Activated CD8-positive, alpha-beta T cell treated with anti-CD3 and anti-CD28 coated beads, Interleukin-2, amount 10 ng/mL, durations not matched to agents 7 days and 5 days (primary cell): ENCODE results near the gene REEP6. TPM values are rescaled to one million over a fixed set of nuclear protein-coding genes. Genes with fewer than 3 reads are reported as not detected.
"Not testable (repeated sequence)": the region's sequence is repeated elsewhere in the genome, so short reads cannot be mapped to it uniquely, and the experiment has no call there.

Source experiments
- ATAC-seq: fragments of 150-1000 bp; cut with Tn5 transposase; one replicate; pipeline ENCODE4 v1.10.0; 2021; ENCODE audit warnings: moderate library complexity
- CTCF ChIA-PET: fragments of 350-600 bp; sonication (Branson Sonifier 250); formaldehyde crosslinking; loops from one replicate; lab custom pipeline; 2021; ENCODE audit warnings: antibody characterized with exemption; lab: Charles Lee
- POLR2A ChIA-PET: fragments of 350-600 bp; sonication (Branson Sonifier 250); formaldehyde crosslinking; loops from one replicate; lab custom pipeline; 2021; ENCODE audit warnings: antibody characterized with exemption; lab: Charles Lee
- DNase-seq: peaks from one replicate; pipeline ENCODE4 v3.0.0-alpha.2; 2020
- H3K27ac Mint-ChIP-seq: one replicate; pipeline ENCODE4 v1.8.0; 2021; ENCODE audit warnings: mild to moderate bottlenecking, mixed read lengths
- H3K27me3 Mint-ChIP-seq: one replicate; pipeline ENCODE4 v1.8.0; 2021; ENCODE audit warnings: low read depth, mixed read lengths
- H3K36me3 Mint-ChIP-seq: one replicate; pipeline ENCODE4 v1.8.0; 2021; ENCODE audit warnings: low read depth, mixed read lengths
- H3K4me1 Mint-ChIP-seq: one replicate; pipeline ENCODE4 v1.8.0; 2021; ENCODE audit warnings: low read depth, mixed read lengths
- H3K4me3 Mint-ChIP-seq: one replicate; pipeline ENCODE4 v1.8.0; 2021; ENCODE audit warnings: mild to moderate bottlenecking, mixed read lengths
- H3K9me3 Mint-ChIP-seq: one replicate; pipeline ENCODE4 v1.8.0; 2022; ENCODE audit warnings: mixed read lengths; ENCODE audit not compliant: insufficient read depth
- total RNA-seq, 2 experiments: library from RNA; stranded (reverse); gene quantifications; one replicate each; pipeline ENCODE4 v1.2.3, GENCODE V29; 2021

The REEP6 gene
- total RNA-seq, 2 experiments from 2014 or later, result 1.7 to 1.9 TPM

DNA sequence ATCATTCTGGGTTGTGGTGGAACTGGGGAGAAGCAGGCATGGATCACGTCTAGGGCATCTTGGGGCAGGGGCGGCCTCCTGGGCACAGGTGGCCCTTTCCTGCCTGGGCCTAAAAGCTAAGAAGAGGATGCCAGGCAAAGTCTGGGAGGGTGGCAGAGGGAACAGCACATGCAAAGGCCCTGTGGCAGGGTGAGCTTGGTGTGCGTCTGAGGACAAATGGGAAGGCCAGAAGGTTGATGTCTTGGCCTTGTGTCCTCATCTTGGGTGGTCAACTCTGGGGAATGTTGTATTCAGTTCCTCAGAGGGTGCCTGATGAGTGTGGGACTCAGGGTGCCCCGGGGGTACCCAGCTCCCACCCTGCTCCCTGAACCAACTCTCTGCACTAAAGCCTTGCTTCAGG is 27.5 kb downstream of the REEP6 start:
- CTCF ChIA-PET, result interaction anchor here (1.2 kb wide), 1 partner anchor 16 kb away, joined by 3 read pairs; no protein-coding TSS in a partner anchor
- H3K9me3 Mint-ChIP-seq, result no peaks in the 10 kb centered on the region

DNA sequence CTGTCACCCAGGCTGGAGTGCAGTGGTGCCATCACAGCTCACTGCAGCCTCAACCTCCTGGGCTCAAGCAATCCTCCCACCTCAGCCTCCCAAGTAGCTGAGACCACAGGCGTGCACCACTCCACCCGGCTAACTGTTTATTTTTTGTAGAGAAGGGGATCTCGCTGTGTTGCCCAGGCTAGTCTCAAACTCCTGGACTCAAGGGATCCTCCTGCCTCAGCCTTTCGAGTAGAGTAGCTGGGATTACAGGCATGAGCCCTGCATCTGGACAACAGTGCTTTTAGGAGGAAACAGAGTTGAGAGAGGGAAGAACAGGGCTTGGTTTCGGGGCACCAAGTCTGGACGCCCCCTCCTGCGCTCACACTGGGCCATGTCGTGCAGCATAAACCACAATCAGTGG is 28.8 kb downstream of the REEP6 start:
- CTCF ChIA-PET, H3K9me3 Mint-ChIP-seq, H3K36me3 Mint-ChIP-seq, H3K4me3 Mint-ChIP-seq, H3K27ac Mint-ChIP-seq, POLR2A ChIA-PET, ATAC-seq, DNase-seq, H3K4me1 Mint-ChIP-seq: not testable (repeated sequence)
- H3K27me3 Mint-ChIP-seq, result peaks cover 14% of the 10 kb centered on the region

More for the DNA sequence above, 27.5 kb downstream of the REEP6 start:
- POLR2A ChIA-PET, result no interaction called here
- Mint-ChIP-seq H3K4me3 (no peak overlapping the region), H3K4me1 (no peaks in the 10 kb centered on the region), H3K27me3 (peaks cover 8% of the 10 kb centered on the region), H3K27ac (no peak overlapping the region), H3K36me3 (no peaks in the 10 kb centered on the region)
- ATAC-seq, result no peak
- DNase-seq, result no peak

- CTCF ChIA-PET, result no interaction called here
- Mint-ChIP-seq H3K9me3 (no peaks in the 10 kb centered on the region), H3K4me1 (peaks cover 2% of the 10 kb centered on the region), H3K36me3 (no peaks in the 10 kb centered on the region), H3K4me3 (no peak overlapping the region), H3K27me3 (peaks cover 16% of the 10 kb centered on the region), H3K27ac (no peak overlapping the region)
- POLR2A ChIA-PET, result no interaction called here
- no peak for ATAC-seq
- DNase-seq, result no peak
These were observed 29.3 kb downstream of the REEP6 start for GRCh38 chr19:1520203-1520780.

- Mint-ChIP-seq H3K9me3 (no peaks in the 10 kb centered on the region), H3K36me3 (no peaks in the 10 kb centered on the region), H3K27ac (no peak overlapping the region), H3K27me3 (peaks cover 25% of the 10 kb centered on the region), H3K4me1 (peaks cover 2% of the 10 kb centered on the region), H3K4me3 (no peak overlapping the region)
- ChIA-PET POLR2A (no interaction called here), CTCF (interaction anchor here (1.2 kb wide), 1 partner anchor 25 kb away, joined by 4 read pairs; no protein-coding TSS in a partner anchor)
- DNase-seq (no peak), ATAC-seq (no peak)
These were observed 30.7 kb downstream of the REEP6 start for GRCh38 chr19:1521636-1522035.

- CTCF ChIA-PET, result interaction anchor here (1.2 kb wide), 1 partner anchor 25 kb away, joined by 4 read pairs; no protein-coding TSS in a partner anchor
- DNase-seq (no peak), ATAC-seq (no peak)
- Mint-ChIP-seq H3K36me3 (no peaks in the 10 kb centered on the region), H3K27me3 (peaks cover 25% of the 10 kb centered on the region), H3K4me3 (no peak overlapping the region), H3K4me1 (peaks cover 2% of the 10 kb centered on the region), H3K27ac (no peak overlapping the region), H3K9me3 (no peaks in the 10 kb centered on the region)
- POLR2A ChIA-PET, result no interaction called here
These were observed 31.1 kb downstream of the REEP6 start for GRCh38 chr19:1522061-1522460.

DNA sequence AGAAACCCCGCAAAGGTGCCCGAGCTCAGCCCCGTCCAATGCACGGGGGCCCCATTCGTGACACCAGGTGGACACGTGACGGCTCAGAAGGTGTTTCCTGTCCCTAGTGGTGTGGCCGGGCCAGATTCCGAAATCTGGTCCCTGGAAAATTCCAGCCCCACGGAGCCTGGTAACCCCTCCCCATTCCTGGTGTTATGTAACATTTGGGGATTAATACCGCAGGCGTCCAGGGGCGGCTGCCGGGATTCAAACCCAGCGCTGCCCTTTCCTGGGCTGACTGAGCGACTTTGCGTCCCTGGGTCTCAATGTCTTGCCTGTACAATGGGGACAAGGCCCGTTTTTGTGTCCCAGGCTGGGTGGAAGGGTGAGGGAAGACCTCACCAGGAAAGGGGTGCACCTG is 31.9 kb downstream of the REEP6 start:
- Mint-ChIP-seq H3K27ac (no peak overlapping the region), H3K36me3 (no peaks in the 10 kb centered on the region), H3K27me3 (peaks cover 25% of the 10 kb centered on the region), H3K9me3 (no peaks in the 10 kb centered on the region), H3K4me3 (no peak overlapping the region), H3K4me1 (peaks cover 2% of the 10 kb centered on the region)
- ChIA-PET CTCF (no interaction called here), POLR2A (interaction anchor here (0.6 kb wide), 1 partner anchor 231 kb away, joined by 3 read pairs; no protein-coding TSS in a partner anchor)
- DNase-seq (no peak), ATAC-seq (no peak)

GRCh38 chr19:1523412-1524286 is 32.7 kb downstream of the REEP6 start, which contains the start of gene PLK5:
TSS of gene PLK5 (plus strand) at chr19:1524077. CDS start at chr19:1526997, 2,920 bp downstream.
- no peak within 1 kb of the TSS for H3K27ac Mint-ChIP-seq
- ATAC-seq, result no peak

GRCh38 chr19:1524287-1524971 is 33.4 kb downstream of the REEP6 start:
- ATAC-seq (no peak), DNase-seq (no peak)
- POLR2A ChIA-PET, result no interaction called here
- peaks cover 25% of the 10 kb centered on the region for H3K27me3 Mint-ChIP-seq
- CTCF ChIA-PET, result no interaction called here
- no peaks in the 10 kb centered on the region for H3K9me3 Mint-ChIP-seq
- no peak overlapping the region for H3K4me3 Mint-ChIP-seq
- no peak overlapping the region for H3K27ac Mint-ChIP-seq
- no peaks in the 10 kb centered on the region for H3K36me3 Mint-ChIP-seq
- H3K4me1 Mint-ChIP-seq, result peaks cover 2% of the 10 kb centered on the region

More at GRCh38 chr19:1523412-1524286, 32.7 kb downstream of the REEP6 start, which contains the start of gene PLK5:
- H3K36me3 Mint-ChIP-seq, result no peaks in the 10 kb centered on the region
- POLR2A ChIA-PET, result no interaction called here
- H3K4me3 Mint-ChIP-seq, result no peak within 1 kb of the TSS
- H3K27me3 Mint-ChIP-seq, result peaks cover 25% of the 10 kb centered on the region
- CTCF ChIA-PET, result no interaction called here
- DNase-seq, result no peak
- H3K4me1 Mint-ChIP-seq, result peaks cover 2% of the 10 kb centered on the region
- H3K9me3 Mint-ChIP-seq, result no peaks in the 10 kb centered on the region

GRCh38 chr19:1524972-1525325 is 34.0 kb downstream of the REEP6 start:
- Mint-ChIP-seq H3K27me3 (peaks cover 25% of the 10 kb centered on the region), H3K27ac (no peak overlapping the region), H3K4me1 (peaks cover 2% of the 10 kb centered on the region), H3K36me3 (no peaks in the 10 kb centered on the region), H3K4me3 (no peak overlapping the region), H3K9me3 (no peaks in the 10 kb centered on the region)
- ATAC-seq (no peak), DNase-seq (no peak)
- POLR2A ChIA-PET, result no interaction called here
- CTCF ChIA-PET, result no interaction called here

GRCh38 chr19:1525343-1525742 is 34.4 kb downstream of the REEP6 start:
- DNase-seq, result no peak
- no peak overlapping the region for H3K27ac Mint-ChIP-seq
- H3K27me3 Mint-ChIP-seq, result peaks cover 25% of the 10 kb centered on the region
- no peak overlapping the region for H3K4me3 Mint-ChIP-seq
- H3K4me1 Mint-ChIP-seq, result peaks cover 2% of the 10 kb centered on the region
- no peaks in the 10 kb centered on the region for H3K9me3 Mint-ChIP-seq
- no peak for ATAC-seq
- ChIA-PET POLR2A (no interaction called here), CTCF (no interaction called here)
- no peaks in the 10 kb centered on the region for H3K36me3 Mint-ChIP-seq

GRCh38 chr19:1526066-1526778 is 35.2 kb downstream of the REEP6 start:
- Mint-ChIP-seq H3K36me3 (no peaks in the 10 kb centered on the region), H3K4me3 (no peak overlapping the region), H3K27ac (no peak overlapping the region), H3K27me3 (peaks cover 25% of the 10 kb centered on the region), H3K9me3 (no peaks in the 10 kb centered on the region), H3K4me1 (peaks cover 2% of the 10 kb centered on the region)
- ChIA-PET POLR2A (no interaction called here), CTCF (no interaction called here)
- ATAC-seq, result no peak
- DNase-seq, result no peak
